Left lobe of liver (tissue), 2 donors: ENCODE data around the gene MFRP. TPM values are rescaled to one million over a fixed set of nuclear protein-coding genes. Genes with fewer than 3 reads are reported as not detected.

Experiments used
- ATAC-seq: fragments of 200-7000 bp; cut with Tn5 transposase; one replicate; pipeline ENCODE4 v1.9.1; 2020; ENCODE audit warnings: mild to moderate bottlenecking, moderate library complexity
- DNase-seq: peaks from one replicate; pipeline ENCODE4 v3.0.0-alpha.2; 2020; ENCODE audit warnings: low spot score
- total RNA-seq: library from RNA; stranded (reverse); gene quantifications from one replicate; pipeline ENCODE4 v1.2.1, GENCODE V29; 2021
- donor health status: DM: no; HTN: no; CAD: no; lungs with moderate emphysema.
- donor health status: DM: no; HTN: yes; CAD: no.

MFRP gene
- total RNA-seq, 1 donor from 2014 or later: not detected

- ATAC-seq: no peak
- DNase-seq: peak; percentile 50
Measured at GRCh38 chr11:119373059-119373920, 26.8 kb upstream of the MFRP start.

GRCh38 chr11:119372260-119373058 lies 26.0 kb upstream of the MFRP start:
- DNase-seq: no peak

GRCh38 chr11:119371778-119372182 lies 25.3 kb upstream of the MFRP start:
- ATAC-seq: no peak
- DNase-seq: no peak

More at GRCh38 chr11:119372260-119373058, 26.0 kb upstream of the MFRP start:
- ATAC-seq: no peak

DNA sequence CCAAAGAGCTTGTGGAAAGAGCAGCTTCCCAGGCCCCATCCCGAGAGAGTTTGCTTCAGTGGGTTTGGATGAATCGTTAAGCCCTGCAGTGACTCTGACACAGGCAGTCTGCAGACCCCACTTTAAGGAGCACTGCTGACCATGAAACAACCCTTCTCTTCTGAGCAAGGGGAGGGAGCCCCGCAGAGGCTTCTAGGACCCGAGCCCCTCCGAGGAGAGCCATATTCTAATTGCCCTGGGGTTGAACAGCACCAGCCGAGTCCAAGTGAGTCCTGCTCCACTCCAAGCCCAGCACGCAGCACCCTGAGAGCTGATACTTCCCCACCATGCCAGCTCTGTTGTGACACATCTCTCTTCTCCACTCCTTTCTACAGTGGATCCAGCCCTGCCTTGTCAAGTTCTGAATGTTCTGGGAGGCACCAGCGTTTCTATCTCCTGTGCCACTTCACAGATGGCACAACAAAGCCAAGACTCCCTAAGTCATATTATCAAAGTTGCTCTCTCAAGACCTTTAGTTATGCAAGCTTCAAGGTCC lies 24.6 kb upstream of the MFRP start:
- DNase-seq (no peak), ATAC-seq (no peak)

GRCh38 chr11:119370486-119371046 lies 24.1 kb upstream of the MFRP start:
- DNase-seq (peak; percentile 82), ATAC-seq (peak; percentile 62)

DNA sequence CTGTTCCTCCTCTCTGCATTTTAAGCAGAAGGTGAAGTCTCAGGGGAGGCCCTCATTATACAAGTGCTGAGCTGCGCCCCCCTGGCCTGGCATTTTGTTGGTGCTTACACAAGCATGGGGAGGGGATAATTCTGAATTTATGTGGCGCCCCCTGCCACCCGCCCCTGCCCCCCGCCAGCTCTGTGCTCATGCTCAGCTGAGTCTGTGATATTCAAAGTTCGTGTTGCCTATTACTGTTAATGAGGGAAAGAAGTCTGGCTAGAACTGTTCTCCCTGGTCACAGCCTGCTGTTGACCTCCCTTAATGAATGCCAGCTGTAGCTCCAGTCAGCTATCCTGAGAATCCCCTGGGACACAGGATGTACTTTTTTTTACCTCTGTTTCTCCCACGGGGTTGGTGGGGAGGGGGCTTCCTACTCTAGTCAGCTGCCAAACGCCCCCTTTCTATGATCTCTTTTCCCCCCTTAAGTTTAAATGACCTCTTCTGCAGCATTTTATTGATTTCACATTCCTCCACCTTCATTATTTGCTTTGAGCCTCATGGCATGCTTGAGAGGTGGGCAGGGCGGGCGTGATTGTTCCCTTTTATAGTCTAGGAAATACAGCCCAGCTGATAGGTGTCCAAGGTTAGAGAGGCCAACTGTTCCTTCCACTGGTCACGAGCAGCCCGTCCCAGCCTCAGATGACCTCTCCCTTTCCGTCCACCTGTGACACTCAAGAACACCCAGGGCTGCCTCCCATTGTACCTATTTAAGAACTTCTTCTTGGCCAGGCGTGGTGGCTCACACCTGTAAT lies 22.8 kb upstream of the MFRP start:
- peak; percentile 18 for ATAC-seq

GRCh38 chr11:119368121-119369034 lies 21.9 kb upstream of the MFRP start:
- peak; percentile 90 for DNase-seq
- ATAC-seq: peak; percentile 45

More for the DNA sequence above, 22.8 kb upstream of the MFRP start:
- peak; percentile 77 for DNase-seq

DNA sequence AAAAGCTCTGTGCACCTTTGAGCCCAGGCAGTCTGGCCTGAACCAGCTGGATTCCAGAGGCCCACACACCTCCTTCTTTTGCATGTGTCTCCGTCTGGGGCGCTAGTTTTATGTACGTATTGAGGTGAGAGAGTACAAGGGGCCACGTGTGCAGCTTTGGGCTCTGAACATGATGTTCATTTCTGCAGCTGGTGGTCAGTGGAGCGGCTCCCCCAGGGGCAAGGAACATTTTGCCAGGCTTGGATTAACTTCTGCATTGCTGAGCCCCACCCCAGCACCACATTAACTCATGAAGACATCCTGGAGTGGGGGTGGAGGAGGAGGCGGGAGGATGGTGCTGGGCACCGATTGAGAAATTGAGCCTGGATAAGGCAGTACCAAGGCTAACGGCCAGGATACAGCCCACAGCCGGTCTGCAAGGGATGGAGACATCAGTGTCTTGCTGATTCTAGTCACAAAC lies 21.2 kb upstream of the MFRP start:
- ATAC-seq (no peak), DNase-seq (no peak)

DNA sequence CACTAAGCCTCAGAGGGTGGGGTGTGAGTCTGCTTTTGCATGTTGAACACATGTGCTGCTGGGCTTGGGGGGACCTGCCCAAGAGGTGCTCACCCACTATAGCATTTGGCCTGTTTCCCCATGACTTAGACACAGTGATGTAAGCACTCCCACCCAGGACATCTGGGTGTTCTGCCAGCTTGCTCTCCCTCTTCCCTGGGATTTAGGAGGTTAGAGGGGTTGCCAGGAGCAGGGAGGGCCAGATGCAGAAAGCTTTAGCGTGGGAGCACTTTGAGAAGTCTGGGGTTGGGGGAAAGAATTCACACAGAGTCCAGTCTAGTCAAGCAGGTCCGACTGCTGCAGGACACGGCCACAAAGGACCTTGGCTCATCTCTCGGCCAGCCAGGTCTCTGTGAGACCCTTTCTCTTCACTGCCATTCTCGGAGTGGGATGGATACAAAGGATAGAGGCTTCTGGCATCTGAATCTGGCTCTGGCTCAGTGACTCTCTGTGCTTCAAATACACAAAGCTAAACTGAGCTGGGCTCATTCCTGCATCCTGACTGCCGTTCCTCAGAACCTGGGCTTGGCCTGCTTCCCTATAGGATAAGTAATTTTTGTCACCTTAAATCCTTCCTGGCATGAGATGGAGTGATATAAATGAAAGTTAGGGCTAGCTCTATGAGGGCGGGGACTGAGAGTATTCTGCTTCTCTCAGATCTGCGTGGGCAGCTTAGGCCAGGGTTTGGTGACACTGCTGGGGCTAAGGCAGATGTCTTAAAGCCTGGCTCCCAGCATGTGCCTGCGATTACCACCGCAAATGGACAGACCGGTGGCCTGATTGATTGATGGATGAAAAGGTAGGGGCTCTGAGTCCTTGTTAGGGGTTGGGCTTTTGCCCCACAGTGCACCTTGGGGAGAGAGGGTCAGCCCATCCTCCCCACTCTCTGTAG lies 20.4 kb upstream of the MFRP start:
- no peak for DNase-seq
- ATAC-seq: no peak

DNA sequence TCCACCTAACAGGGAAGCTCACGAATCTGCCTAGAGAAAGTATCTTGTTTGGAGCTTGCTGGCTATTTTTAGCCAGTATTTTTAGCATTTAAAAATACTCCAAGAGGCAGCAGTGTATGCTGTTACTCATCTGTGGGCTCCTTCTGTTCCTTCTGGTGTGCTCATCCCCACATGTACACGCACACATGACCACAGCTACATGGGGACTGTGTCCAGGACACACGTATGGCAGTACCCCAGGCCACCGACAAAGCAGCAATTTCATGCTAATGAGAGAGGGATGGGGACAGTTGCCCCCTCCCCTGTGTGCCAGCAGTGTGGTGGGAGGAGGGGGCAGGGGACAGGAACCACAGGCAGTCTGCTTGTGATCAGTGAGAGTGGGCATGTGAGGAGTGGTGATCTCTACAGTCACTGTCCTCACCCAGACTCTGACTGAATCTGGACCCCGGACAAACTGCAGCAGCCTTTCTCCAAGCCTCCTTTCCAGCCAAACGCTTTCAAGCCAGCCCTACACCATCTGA lies 18.6 kb upstream of the MFRP start:
- ATAC-seq: no peak
- DNase-seq: no peak

DNA sequence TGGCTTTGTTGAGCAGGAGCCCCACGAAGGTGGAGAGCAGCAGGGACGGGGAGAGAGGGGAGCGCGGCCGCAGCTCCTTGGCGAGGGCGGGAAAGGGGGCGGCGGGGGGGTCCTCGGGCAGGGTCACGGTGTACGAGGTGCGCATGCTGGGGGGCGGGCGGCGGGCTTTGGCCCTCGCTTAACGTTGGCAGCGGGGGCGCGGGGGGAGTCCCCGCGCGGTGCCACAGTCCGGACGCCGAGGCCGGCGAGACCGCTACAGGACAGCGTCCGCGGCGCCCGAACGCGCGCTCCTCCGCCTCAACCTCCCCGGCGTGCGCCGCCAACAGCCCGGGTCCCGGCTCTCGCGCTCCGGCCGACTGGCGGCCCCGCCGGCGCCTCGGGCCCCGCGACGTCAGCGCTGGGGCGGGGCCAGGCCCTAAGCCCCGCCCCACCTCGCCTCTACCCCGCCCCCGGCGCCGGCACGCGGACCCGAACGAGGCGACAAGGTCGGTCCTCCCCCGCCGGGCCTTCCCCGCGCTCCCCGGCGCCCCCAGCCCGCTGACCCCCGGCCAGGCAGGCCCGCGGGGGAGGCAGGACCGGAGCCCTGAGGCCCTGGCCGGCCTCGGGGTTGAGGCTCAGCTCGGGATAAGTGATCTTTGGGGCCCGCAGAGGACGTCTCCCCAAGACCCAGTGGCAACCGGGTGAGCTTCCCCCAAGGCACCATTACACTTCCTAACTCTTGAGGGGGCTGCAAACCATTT lies 17.5 kb upstream of the MFRP start:
- ATAC-seq (peak; percentile 65), DNase-seq (peak; percentile 84)

DNA sequence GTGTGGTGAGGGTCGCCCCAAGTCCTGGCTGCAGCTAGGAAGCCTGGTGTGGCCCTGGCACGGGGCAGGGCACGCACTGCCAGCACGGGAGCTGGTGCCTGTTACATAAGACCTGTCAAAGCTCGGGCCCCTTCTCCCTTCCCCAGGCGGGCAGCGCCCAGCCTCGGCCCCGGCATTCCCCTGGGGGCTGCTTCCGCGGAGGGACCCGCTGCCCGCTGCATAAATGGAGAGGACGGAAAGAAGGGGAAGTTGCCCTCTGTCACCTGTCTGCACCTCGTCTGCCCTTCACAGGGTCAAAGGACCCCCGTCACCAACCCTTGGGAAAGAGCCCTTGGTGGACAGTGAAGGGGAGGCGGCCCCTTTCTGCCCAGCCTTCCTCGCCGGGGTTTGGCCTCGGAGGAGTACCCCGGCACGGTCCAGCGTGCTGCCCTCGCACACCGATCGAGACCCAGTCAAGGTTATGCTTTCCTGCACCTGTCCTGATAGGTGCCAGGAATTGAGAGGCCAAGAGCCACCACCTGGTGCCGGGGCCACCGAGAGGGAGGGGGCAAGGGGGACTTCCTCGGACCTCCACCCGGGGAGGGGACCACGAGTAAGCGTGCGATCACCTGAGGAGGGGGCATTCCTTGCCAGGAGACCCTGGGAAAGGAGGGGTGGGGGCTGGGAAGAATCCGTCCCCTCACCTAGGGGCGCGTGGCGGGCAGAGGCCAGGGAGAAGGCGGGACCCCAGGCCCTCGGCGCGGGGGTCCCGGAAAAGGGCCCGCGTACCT lies 16.8 kb upstream of the MFRP start:
- peak; percentile 55 for ATAC-seq

GRCh38 chr11:119362741-119363080 lies 16.2 kb upstream of the MFRP start:
- ATAC-seq (peak; percentile 22), DNase-seq (no peak)

More for the DNA sequence above, 16.8 kb upstream of the MFRP start:
- peak; percentile 78 for DNase-seq

DNA sequence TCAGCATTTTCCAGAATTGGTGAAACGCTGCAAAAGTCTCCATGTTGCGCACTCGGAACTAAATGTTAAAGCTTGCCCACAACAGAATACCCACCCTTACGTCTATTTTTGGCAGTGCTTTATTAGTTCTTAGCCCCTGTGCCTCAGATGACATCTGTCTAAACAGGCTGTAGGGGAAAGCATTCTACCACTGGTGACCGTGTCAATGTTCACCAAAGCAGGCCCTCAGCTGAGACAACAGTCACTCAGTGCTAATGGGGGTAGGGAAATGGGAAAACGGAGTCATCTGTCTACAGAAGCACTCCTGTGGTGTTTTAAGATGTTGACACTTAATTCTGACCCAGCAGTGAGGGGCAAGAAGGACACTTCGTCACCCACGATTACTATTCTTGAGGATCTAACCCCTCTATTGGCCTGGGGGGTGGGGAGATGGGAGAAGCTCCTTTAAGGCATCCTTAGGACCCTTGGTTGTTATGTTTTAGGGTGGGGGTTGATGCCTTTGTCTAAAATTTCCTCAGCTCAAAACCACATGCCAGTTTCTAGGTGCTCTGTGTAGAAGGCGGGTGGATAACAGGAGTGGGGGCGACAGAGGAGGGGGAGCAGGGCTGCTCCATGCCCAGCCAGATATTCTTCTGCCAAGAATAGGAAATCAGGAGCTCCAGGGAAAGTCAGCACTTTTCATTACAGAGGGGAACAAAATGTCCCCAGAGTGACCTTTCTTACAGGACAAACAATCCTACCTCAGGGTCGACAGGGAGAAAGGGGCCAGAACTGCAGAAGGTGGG lies 15.6 kb upstream of the MFRP start:
- peak; percentile 2 for ATAC-seq
- DNase-seq: no peak

DNA sequence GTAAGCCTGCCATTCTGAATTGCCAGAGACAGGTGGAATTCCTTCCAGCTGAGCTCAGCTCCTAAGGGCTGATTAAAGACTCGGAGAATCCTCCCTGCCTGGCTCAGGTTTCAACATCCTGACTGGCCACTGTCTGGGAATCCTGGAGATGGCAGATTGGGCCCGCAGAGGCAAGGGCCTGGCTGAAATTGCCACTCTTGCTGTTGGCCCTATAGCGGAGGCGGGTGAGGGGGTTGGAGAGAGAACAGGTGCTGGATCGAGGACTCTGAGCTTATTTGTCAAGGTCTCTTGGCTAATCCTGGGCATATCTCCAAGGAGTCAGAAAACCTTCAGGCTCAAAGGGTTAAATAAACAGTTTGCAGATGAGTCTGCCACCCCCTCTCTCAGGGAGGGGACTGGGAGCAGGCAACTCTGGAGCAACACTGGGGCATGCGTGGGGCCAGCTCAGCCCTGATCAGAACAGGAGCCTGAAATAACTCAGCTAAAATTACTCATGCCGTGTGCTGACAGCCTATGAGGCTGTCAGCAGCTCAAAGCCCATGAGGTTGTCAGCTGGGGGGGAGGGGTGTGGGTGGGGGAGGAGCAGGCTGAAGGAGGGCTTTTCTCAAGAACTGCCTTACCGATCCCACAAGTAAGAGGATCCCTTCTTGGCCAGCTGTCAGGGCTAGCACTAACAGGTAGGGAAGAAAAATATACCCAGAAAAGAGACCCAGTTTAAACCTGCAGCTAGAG lies 14.7 kb upstream of the MFRP start:
- peak; percentile 53 for ATAC-seq
- DNase-seq: peak; percentile 84
